ENCODE data around the gene PDE4D. TPM values are rescaled to one million over a fixed set of nuclear protein-coding genes. Genes with fewer than 3 reads are reported as not detected.

Gene PDE4D
- total RNA-seq, 1 experiment from 2014 or later = 6.5 TPM

DNA sequence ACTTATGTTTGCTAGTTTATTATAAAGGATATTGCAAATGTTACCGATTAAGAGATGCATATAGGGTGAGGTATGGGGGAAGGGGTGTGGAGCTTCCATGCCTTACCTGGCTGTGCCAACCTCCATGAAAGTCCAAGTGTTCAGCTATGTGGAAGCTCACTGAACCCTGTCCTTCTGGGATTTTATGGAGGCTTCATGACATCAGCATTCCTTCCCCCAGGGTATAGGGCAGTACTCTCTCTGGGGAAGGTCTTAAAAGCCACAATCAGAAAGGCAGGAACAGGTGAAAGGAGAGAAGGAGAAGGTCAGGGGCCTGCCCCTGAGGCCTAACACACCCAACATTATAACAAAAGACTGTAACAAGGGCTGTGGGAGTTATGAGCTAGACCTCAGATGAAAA lies 592.6 kb downstream of the PDE4D start:
- Histone ChIP-seq H3K4me1 (ENCODE audit: insufficient read depth, low read length, poor library complexity, severe bottlenecking) (no peaks in the 10 kb centered on the region), H3K27me3 (replicated peaks; ENCODE audit: insufficient read depth, low read depth, low read length, poor library complexity) (no peaks in the 10 kb centered on the region), H3K4me3 (ENCODE audit: low read depth, low read length, poor library complexity, severe bottlenecking) (no peak overlapping the region), H3K9me3 (ENCODE audit: low read depth, low read length, poor library complexity, severe bottlenecking) (no peaks in the 10 kb centered on the region), H3K36me3 (ENCODE audit: insufficient read depth, low read length, poor library complexity, severe bottlenecking) (no peaks in the 10 kb centered on the region), H3K27ac (ENCODE audit: low read depth, low read length, poor library complexity, severe bottlenecking) (no peak overlapping the region)
- ChIA-PET CTCF (no interaction called here), POLR2A (ENCODE audit: low non-redundant PET) (no interaction called here)
- no peak for TF ChIP-seq EZH2 (IDR thresholded peaks at IDR 0.05; ENCODE audit: borderline replicate concordance, low read depth, low read length, poor library complexity, severe bottlenecking)
- no peak for TF ChIP-seq CTCF (conservative IDR thresholded peaks at IDR 0.05; ENCODE audit: low read depth, low read length)
- no peak for DNase-seq (ENCODE audit: low spot score)
- no TSS peak for BruUV-seq (replicated peaks)
- intact Hi-C loops (cut with micrococcal nuclease; ENCODE audit: unreplicated experiment) = no loop called here

DNA sequence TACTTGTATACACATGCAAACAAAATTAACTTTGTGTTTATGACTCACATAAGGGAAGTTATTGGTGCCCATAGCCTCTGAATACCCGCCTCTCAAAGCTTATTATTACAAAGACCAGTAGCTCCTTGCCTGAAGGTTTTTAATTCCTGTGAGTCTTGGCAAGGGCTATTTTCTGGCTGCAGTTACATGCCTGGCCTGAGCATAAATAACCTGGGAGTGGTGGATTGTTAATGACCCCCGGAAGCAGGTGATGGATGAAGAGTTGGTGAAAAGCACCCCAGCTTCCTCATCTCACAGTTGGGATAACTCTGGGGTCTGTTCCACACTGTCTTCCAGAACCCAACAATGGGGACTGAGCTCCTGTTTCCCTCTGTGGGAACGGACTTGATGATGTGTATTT lies 594.5 kb downstream of the PDE4D start:
- no peaks in the 10 kb centered on the region for H3K9me3 ChIP-seq (ENCODE audit: low read depth, low read length, poor library complexity, severe bottlenecking)
- no peak overlapping the region for H3K4me3 ChIP-seq (ENCODE audit: low read depth, low read length, poor library complexity, severe bottlenecking)
- no peaks in the 10 kb centered on the region for H3K27me3 ChIP-seq (replicated peaks; ENCODE audit: insufficient read depth, low read depth, low read length, poor library complexity)
- ChIA-PET POLR2A (ENCODE audit: low non-redundant PET) (no interaction called here), CTCF (no interaction called here)
- no TSS peak for BruUV-seq (replicated peaks)
- H3K36me3 ChIP-seq (ENCODE audit: insufficient read depth, low read length, poor library complexity, severe bottlenecking) = no peaks in the 10 kb centered on the region
- no peak for DNase-seq (ENCODE audit: low spot score)
- no peaks in the 10 kb centered on the region for H3K4me1 ChIP-seq (ENCODE audit: insufficient read depth, low read length, poor library complexity, severe bottlenecking)
- H3K27ac ChIP-seq (ENCODE audit: low read depth, low read length, poor library complexity, severe bottlenecking) = no peak overlapping the region
- no peak for TF ChIP-seq EZH2 (IDR thresholded peaks at IDR 0.05; ENCODE audit: borderline replicate concordance, low read depth, low read length, poor library complexity, severe bottlenecking)
- no peak for TF ChIP-seq CTCF (conservative IDR thresholded peaks at IDR 0.05; ENCODE audit: low read depth, low read length)
- intact Hi-C loops (cut with micrococcal nuclease; ENCODE audit: unreplicated experiment) = no loop called here

DNA sequence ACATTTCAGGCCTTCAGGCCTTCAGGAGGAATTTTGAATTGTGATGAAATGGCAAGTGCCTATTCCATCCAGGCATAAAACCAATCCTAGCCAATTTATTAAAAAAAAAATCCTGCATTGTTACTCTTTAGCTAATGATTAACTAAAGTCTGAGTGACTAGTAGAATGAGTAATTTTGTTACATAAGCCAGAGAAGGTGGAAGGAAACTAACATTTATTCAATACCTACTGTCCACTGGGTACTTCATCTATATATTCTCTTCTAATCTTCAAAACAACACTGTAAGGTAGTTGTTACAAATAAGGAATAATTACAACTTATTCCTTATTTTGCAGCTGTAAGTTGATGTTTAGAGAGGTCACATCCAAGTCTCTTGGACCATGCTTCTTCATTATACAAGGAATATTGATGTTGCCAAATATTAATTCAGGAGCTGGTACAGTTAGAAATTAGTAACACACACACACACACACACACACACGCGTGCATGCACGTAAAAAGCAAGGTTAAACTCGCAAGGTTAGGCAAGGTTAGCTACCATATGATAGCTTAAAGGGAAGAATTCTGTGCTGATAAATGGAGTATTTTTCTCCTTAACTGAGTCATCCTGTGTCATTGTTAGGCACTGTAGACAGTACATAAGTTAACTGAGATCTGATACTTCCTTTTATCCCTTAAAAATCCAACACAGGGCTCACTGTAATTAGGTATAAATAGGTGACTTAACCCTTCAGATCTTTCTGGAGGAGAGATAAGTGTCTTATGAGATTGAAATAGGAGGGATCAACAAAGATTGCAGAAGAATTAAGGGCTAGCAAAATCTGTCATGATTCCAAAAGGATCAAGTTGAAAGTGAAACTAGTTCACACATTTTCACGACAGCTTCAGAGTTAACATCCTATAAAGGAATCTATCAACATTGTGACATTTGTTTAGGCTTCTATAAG lies 596.9 kb downstream of the PDE4D start:
- intact Hi-C loops (cut with micrococcal nuclease; ENCODE audit: unreplicated experiment) = no loop called here
- H3K36me3 ChIP-seq (ENCODE audit: insufficient read depth, low read length, poor library complexity, severe bottlenecking) = no peaks in the 10 kb centered on the region
- CTCF ChIA-PET = no interaction called here
- H3K27ac ChIP-seq (ENCODE audit: low read depth, low read length, poor library complexity, severe bottlenecking) = no peak overlapping the region
- no peaks in the 10 kb centered on the region for H3K27me3 ChIP-seq (replicated peaks; ENCODE audit: insufficient read depth, low read depth, low read length, poor library complexity)
- POLR2A ChIA-PET (ENCODE audit: low non-redundant PET) = no interaction called here
- no peak for DNase-seq (ENCODE audit: low spot score)
- TF ChIP-seq EZH2 (IDR thresholded peaks at IDR 0.05; ENCODE audit: borderline replicate concordance, low read depth, low read length, poor library complexity, severe bottlenecking) = no peak
- no peak for TF ChIP-seq CTCF (conservative IDR thresholded peaks at IDR 0.05; ENCODE audit: low read depth, low read length)
- no TSS peak for BruUV-seq (replicated peaks)
- H3K4me3 ChIP-seq (ENCODE audit: low read depth, low read length, poor library complexity, severe bottlenecking) = no peak overlapping the region
- H3K4me1 ChIP-seq (ENCODE audit: insufficient read depth, low read length, poor library complexity, severe bottlenecking) = no peaks in the 10 kb centered on the region
- no peaks in the 10 kb centered on the region for H3K9me3 ChIP-seq (ENCODE audit: low read depth, low read length, poor library complexity, severe bottlenecking)
